Astrocyte (in vitro differentiated cells and primary cell): ENCODE measurements around the gene TMEM37.

Experiments used
- EZH2 ChIP-seq: IDR thresholded peaks from 2 replicates; pipeline ENCODE4 v1.6.1; 2012; ENCODE audit warnings: mild to moderate bottlenecking, low read length, inconsistent platforms; ENCODE audit not compliant: insufficient read depth
- TF ChIP-seq, protein P1 (sequence below): IDR thresholded peaks from 2 replicates; pipeline ENCODE4 v1.5.1; 2011; ENCODE audit warnings: low read depth, mild to moderate bottlenecking, inconsistent platforms, low read length, moderate library complexity; ENCODE audit not compliant: insufficient read depth

DNA sequence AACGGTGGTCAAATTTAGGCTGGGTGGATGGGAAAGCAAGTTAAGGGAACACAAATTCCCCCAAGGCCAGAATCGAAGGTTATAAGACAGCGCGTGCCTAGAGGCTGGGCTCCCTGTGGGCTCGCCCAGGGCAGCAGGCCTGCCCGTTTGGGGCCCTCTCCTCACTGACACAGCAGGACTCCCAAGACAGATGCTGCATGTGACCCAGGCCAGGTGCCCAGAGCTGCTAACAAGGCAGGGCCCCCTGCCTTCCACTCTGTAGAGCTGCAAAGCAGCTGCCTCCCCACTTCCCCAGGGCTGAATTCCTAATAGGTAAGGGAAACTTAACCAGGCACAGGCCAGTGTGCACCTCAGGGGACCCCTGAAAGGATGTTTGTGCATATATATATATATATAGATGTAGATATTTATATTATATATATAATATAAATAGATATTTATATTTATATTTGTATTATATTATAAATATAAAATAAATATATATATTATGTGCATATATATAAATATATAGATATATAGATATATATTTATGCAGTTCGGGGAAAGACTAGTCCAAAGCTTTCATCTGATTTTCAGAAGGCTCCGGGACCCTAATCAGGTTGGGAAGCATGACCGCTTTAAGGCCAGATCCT, 43.7 kb downstream of the TMEM37 start:
- TF ChIP-seq, protein P1, sequence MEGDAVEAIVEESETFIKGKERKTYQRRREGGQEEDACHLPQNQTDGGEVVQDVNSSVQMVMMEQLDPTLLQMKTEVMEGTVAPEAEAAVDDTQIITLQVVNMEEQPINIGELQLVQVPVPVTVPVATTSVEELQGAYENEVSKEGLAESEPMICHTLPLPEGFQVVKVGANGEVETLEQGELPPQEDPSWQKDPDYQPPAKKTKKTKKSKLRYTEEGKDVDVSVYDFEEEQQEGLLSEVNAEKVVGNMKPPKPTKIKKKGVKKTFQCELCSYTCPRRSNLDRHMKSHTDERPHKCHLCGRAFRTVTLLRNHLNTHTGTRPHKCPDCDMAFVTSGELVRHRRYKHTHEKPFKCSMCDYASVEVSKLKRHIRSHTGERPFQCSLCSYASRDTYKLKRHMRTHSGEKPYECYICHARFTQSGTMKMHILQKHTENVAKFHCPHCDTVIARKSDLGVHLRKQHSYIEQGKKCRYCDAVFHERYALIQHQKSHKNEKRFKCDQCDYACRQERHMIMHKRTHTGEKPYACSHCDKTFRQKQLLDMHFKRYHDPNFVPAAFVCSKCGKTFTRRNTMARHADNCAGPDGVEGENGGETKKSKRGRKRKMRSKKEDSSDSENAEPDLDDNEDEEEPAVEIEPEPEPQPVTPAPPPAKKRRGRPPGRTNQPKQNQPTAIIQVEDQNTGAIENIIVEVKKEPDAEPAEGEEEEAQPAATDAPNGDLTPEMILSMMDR, result no peak
- TF ChIP-seq EZH2, result no peak
